ENCODE results near the gene HSDL2.
A peak's percentile ranks its signal among the peaks of the same experiment; 100 is the strongest.
"Not testable (repeated sequence)": the region's sequence is repeated elsewhere in the genome, so short reads cannot be mapped to it uniquely, and the experiment has no call there.

The HSDL2 gene

GRCh38 chr9:112489039-112489546, 109.2 kb downstream of the HSDL2 start:
- intact Hi-C loops (cut with DNase I): loop anchor here (5.0 kb wide), 1 partner anchor 83 kb away; no protein-coding TSS in a partner anchor
- peak in 1 of 10 donors; percentile 4 for DNase-seq

- DNase-seq: peak in 1 of 10 donors; percentile 8
- intact Hi-C loops (cut with DNase I): loop anchor here (5.0 kb wide), 1 partner anchor 82 kb away; no protein-coding TSS in a partner anchor
Measured at GRCh38 chr9:112489876-112490666, 110.2 kb downstream of the HSDL2 start.

GRCh38 chr9:112493393-112494137, 113.7 kb downstream of the HSDL2 start:
- intact Hi-C loops (cut with DNase I): no loop called here
- DNase-seq: no peak

- intact Hi-C loops (cut with DNase I): no loop called here
- no peak for DNase-seq
Measured at GRCh38 chr9:112494153-112494552, 114.2 kb downstream of the HSDL2 start.

DNA sequence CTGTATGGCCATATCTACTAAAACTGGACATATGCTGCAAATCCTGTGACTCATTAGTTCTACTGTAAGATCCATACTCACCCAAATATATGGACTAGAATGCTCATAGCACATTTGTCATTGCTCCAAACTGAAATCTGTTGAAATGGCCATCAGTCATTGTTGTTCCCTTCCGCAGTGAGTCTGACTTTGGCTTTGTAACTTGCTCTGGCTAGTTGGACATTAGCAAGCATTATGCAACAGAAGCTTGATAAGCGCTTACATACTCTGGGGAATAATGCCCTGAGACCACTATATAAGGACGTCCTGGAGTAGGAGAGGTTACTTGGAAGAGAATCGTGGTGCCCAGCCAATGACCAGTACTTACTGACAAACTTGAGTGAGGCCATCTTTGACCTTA, 115.7 kb downstream of the HSDL2 start:
- DNase-seq: peak in 1 of 10 donors; percentile 4
- intact Hi-C loops (cut with DNase I): no loop called here

- intact Hi-C loops (cut with DNase I): no loop called here
- DNase-seq: no peak
Measured at GRCh38 chr9:112496074-112496722, 116.3 kb downstream of the HSDL2 start.

GRCh38 chr9:112500842-112501241, 120.9 kb downstream of the HSDL2 start:
- no peak for DNase-seq
- intact Hi-C loops (cut with DNase I): no loop called here

DNA sequence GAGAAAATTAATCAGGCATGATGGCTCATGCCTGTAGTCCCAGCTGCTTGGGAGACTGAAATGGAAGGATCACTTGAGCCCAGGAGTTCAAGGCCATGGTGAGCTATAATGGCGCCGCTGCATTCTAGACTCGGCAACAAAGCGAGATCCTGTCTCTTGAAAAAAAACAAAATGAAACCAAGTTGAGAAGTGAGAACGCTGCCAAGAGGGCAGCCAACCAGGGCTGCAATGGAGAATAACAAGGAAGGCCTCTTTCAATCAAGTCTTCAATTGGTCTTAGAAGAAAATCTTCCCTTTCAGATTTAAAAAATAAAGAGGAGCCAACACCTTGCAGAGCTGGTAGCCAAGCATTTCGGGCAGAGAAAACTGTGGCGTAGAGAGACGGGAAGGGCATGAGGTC, 121.4 kb downstream of the HSDL2 start:
- DNase-seq: no peak
- intact Hi-C loops (cut with DNase I): no loop called here

GRCh38 chr9:112502175-112502946, 122.5 kb downstream of the HSDL2 start:
- intact Hi-C loops (cut with DNase I): no loop called here
- no peak for DNase-seq

- intact Hi-C loops (cut with DNase I): no loop called here
- no peak for DNase-seq
Measured at GRCh38 chr9:112503170-112503569, 123.3 kb downstream of the HSDL2 start.

GRCh38 chr9:112505086-112505485, 125.2 kb downstream of the HSDL2 start:
- intact Hi-C loops (cut with DNase I): no loop called here
- no peak for DNase-seq

- no peak for DNase-seq
- intact Hi-C loops (cut with DNase I): no loop called here
Measured at GRCh38 chr9:112505607-112506006, 125.7 kb downstream of the HSDL2 start.

DNA sequence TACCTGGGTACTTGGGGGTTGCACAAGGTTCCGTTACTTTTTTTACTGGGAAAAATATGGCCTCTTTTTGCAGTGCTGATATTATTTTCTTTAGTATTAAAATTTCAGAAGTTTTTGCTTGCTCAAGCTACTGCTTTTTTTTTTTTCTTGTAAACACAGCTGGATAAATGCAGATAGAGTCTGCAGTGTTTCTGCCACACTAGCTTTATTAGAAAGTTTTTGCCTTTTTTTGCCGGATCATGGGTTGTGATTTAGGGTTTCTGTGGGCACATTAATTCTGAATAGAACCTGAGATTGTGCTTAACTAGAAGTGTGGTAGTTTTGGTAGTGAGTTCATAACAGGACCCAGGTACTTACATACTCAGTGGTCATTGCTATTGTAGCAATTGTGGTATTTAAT, 126.7 kb downstream of the HSDL2 start:
- intact Hi-C loops (cut with DNase I): no loop called here

GRCh38 chr9:112507001-112507680, 127.2 kb downstream of the HSDL2 start:
- intact Hi-C loops (cut with DNase I): no loop called here
- DNase-seq: no peak

More for the DNA sequence above, 126.7 kb downstream of the HSDL2 start:
- no peak for DNase-seq

- intact Hi-C loops (cut with DNase I): no loop called here
Measured at GRCh38 chr9:112508377-112508776, 128.5 kb downstream of the HSDL2 start.

GRCh38 chr9:112512377-112512776, 132.5 kb downstream of the HSDL2 start:
- intact Hi-C loops (cut with DNase I); DNase-seq: not testable (repeated sequence)

More at GRCh38 chr9:112508377-112508776, 128.5 kb downstream of the HSDL2 start:
- DNase-seq: no peak

GRCh38 chr9:112516769-112517168, 136.9 kb downstream of the HSDL2 start:
- no peak for DNase-seq
- intact Hi-C loops (cut with DNase I): no loop called here

- intact Hi-C loops (cut with DNase I): no loop called here
- no peak for DNase-seq
Measured at GRCh38 chr9:112520069-112520468, 140.2 kb downstream of the HSDL2 start.

DNA sequence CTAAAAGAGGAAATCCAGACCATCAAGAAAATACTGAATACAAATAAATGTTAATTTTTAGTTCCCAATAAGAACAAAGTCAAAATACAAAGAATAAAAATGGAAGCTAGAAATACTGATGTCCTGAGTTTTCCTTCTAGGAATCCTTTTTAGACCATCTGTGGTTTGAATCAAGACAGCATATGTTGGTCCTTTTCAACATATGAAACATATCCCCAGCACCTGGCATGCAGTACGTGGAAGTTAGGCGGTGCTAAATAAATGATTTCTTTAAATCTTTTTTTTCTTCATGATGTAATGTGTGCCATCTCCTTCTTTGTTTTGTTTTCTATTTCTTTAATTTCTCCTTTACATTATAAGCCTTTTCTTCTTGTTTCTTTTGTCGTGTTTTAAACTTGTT, 140.7 kb downstream of the HSDL2 start:
- intact Hi-C loops (cut with DNase I): no loop called here
- DNase-seq: no peak

All from posterior cingulate gyrus (tissue), 11 donors.